ENCODE results near the gene ZCCHC24.

The ZCCHC24 gene

GRCh38 chr10:79482304-79482703, 36.9 kb upstream of the ZCCHC24 start:
- no peaks in the 10 kb centered on the region for H3K27me3 ChIP-seq (ENCODE audit: low read depth)
- no peaks in the 10 kb centered on the region for H3K4me1 ChIP-seq
- H3K9me3 ChIP-seq, result no peaks in the 10 kb centered on the region
- no peaks in the 10 kb centered on the region for H3K36me3 ChIP-seq (replicated peaks)
- H3K4me3 ChIP-seq, result no peak overlapping the region
- in situ Hi-C loops (cut with MboI; ENCODE audit: low sequenced_read_pairs), result no loop called here
- DNase-seq (ENCODE audit: low spot score in 2 of 2), result no peak

- Histone ChIP-seq H3K9me3 (no peaks in the 10 kb centered on the region), H3K27me3 (ENCODE audit: low read depth) (peaks cover 2% of the 10 kb centered on the region; the same call in 1 of the 2 replicates), H3K4me1 (no peaks in the 10 kb centered on the region), H3K4me3 (no peak overlapping the region), H3K36me3 (replicated peaks) (no peaks in the 10 kb centered on the region)
- no peak for DNase-seq (ENCODE audit: low spot score in 2 of 2)
- in situ Hi-C loops (cut with MboI; ENCODE audit: low sequenced_read_pairs), result no loop called here
These were observed 34.0 kb upstream of the ZCCHC24 start for GRCh38 chr10:79479283-79479909.

DNA sequence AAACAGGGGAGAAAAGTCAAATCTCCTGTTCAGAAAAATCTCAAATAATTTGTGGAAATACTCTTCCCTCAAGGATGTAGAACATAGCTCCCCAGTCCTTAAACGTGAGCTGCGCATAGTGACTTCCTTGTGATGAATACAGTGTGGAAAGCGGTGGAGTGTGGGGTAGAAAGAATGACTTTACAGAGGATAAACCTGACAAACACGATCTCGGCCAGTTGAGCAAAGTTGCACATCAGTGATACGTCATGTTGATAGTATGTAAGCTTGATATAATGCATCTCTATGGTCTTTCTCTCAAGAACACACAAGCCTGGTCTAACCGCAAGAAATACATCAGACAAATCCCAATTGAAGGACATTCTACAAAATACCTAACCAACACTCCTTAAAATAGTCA, 32.0 kb upstream of the ZCCHC24 start:
- Histone ChIP-seq H3K9me3 (no peaks in the 10 kb centered on the region), H3K27me3 (ENCODE audit: low read depth) (peaks cover 2% of the 10 kb centered on the region; the same call in 1 of the 2 replicates), H3K36me3 (replicated peaks) (no peaks in the 10 kb centered on the region), H3K4me1 (no peaks in the 10 kb centered on the region), H3K4me3 (no peak overlapping the region)
- in situ Hi-C loops (cut with MboI; ENCODE audit: low sequenced_read_pairs), result no loop called here
- DNase-seq (ENCODE audit: low spot score in 2 of 2), result no peak

- no peaks in the 10 kb centered on the region for H3K9me3 ChIP-seq
- no peak for DNase-seq (ENCODE audit: low spot score in 2 of 2)
- peaks cover 2% of the 10 kb centered on the region; the same call in 1 of the 2 replicates for H3K27me3 ChIP-seq (ENCODE audit: low read depth)
- no peak overlapping the region for H3K4me3 ChIP-seq
- in situ Hi-C loops (cut with MboI; ENCODE audit: low sequenced_read_pairs), result no loop called here
- H3K36me3 ChIP-seq (replicated peaks), result no peaks in the 10 kb centered on the region
- H3K4me1 ChIP-seq, result no peaks in the 10 kb centered on the region
These were observed 31.2 kb upstream of the ZCCHC24 start for GRCh38 chr10:79476645-79477044.

GRCh38 chr10:79475877-79476276, 30.5 kb upstream of the ZCCHC24 start:
- H3K36me3 ChIP-seq (replicated peaks), result no peaks in the 10 kb centered on the region
- H3K4me3 ChIP-seq, result no peak overlapping the region
- in situ Hi-C loops (cut with MboI; ENCODE audit: low sequenced_read_pairs), result no loop called here
- DNase-seq (ENCODE audit: low spot score in 2 of 2), result no peak
- H3K27me3 ChIP-seq (ENCODE audit: low read depth), result peaks cover 2% of the 10 kb centered on the region; the same call in 1 of the 2 replicates
- no peaks in the 10 kb centered on the region for H3K9me3 ChIP-seq
- no peaks in the 10 kb centered on the region for H3K4me1 ChIP-seq

DNA sequence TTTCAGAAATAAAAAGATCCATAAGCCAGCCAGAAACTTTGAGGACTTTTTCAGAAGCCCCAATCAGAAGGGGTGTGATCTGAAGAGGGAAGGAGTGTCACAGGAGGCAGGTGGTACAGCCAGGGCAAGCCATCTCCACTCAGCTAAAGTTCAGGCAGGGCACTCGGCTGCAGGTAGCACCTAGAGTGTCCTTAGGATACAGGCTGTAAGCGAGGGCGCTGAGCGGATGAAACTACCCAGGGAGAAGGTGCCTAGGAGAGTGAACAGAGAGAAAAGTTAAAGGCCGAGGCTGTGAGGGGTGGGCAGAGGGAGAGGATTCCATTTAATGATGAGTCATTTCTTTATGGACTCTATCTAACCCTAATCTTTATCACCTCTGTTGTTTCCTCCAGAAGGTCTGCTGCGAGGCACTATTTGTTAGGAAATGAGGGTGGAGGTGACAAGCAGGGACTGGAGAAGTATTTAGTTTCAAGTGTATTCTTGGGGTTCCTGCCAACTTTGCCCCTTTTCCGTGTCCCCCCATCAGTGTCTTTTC, 29.8 kb upstream of the ZCCHC24 start:
- no peaks in the 10 kb centered on the region for H3K36me3 ChIP-seq (replicated peaks)
- in situ Hi-C loops (cut with MboI; ENCODE audit: low sequenced_read_pairs), result no loop called here
- no peak for DNase-seq (ENCODE audit: low spot score in 2 of 2)
- H3K27me3 ChIP-seq (ENCODE audit: low read depth), result peaks cover 2% of the 10 kb centered on the region; the same call in 1 of the 2 replicates
- H3K9me3 ChIP-seq, result no peaks in the 10 kb centered on the region
- H3K4me1 ChIP-seq, result no peaks in the 10 kb centered on the region
- H3K4me3 ChIP-seq, result no peak overlapping the region

- Histone ChIP-seq H3K4me3 (no peak overlapping the region), H3K4me1 (no peaks in the 10 kb centered on the region), H3K36me3 (replicated peaks) (no peaks in the 10 kb centered on the region), H3K27me3 (ENCODE audit: low read depth) (peaks cover 2% of the 10 kb centered on the region; the same call in 1 of the 2 replicates), H3K9me3 (no peaks in the 10 kb centered on the region)
- no peak for DNase-seq (ENCODE audit: low spot score in 2 of 2)
- in situ Hi-C loops (cut with MboI; ENCODE audit: low sequenced_read_pairs), result no loop called here
These were observed 28.2 kb upstream of the ZCCHC24 start for GRCh38 chr10:79473496-79474095.

- H3K9me3 ChIP-seq, result no peaks in the 10 kb centered on the region
- H3K4me1 ChIP-seq, result no peaks in the 10 kb centered on the region
- H3K27me3 ChIP-seq (ENCODE audit: low read depth), result peaks cover 2% of the 10 kb centered on the region; the same call in 1 of the 2 replicates
- H3K36me3 ChIP-seq (replicated peaks), result no peaks in the 10 kb centered on the region
- DNase-seq (ENCODE audit: low spot score in 2 of 2), result no peak
- no peak overlapping the region for H3K4me3 ChIP-seq
- in situ Hi-C loops (cut with MboI; ENCODE audit: low sequenced_read_pairs), result no loop called here
These were observed 27.5 kb upstream of the ZCCHC24 start for GRCh38 chr10:79472951-79473350.

GRCh38 chr10:79472449-79472848, 27.0 kb upstream of the ZCCHC24 start:
- Histone ChIP-seq H3K4me1 (no peaks in the 10 kb centered on the region), H3K27me3 (ENCODE audit: low read depth) (peaks cover 2% of the 10 kb centered on the region; the same call in 1 of the 2 replicates), H3K4me3 (no peak overlapping the region), H3K36me3 (replicated peaks) (no peaks in the 10 kb centered on the region), H3K9me3 (no peaks in the 10 kb centered on the region)
- no peak for DNase-seq (ENCODE audit: low spot score in 2 of 2)
- in situ Hi-C loops (cut with MboI; ENCODE audit: low sequenced_read_pairs), result no loop called here

DNA sequence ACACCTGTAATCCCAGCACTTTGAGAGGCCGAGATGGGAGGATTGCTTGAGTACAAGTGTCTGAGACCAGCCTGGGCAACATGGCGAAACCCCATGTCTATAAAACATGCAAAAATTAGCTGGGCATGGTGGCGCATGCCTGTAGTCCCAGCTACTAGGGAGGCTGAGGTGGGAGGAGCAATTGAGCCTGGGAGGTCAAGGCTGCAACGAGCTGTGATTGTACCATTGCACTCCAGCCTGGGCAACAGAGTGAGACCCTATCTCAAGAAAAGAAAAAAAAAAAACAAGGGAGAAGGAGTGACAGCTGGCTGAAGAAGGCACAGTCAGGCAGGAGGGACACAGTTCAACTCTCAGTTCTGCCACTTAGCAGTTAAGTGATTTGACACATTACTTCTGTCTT, 26.4 kb upstream of the ZCCHC24 start:
- no peaks in the 10 kb centered on the region for H3K36me3 ChIP-seq (replicated peaks)
- in situ Hi-C loops (cut with MboI; ENCODE audit: low sequenced_read_pairs), result no loop called here
- H3K27me3 ChIP-seq (ENCODE audit: low read depth), result peaks cover 2% of the 10 kb centered on the region; the same call in 1 of the 2 replicates
- H3K4me1 ChIP-seq, result no peaks in the 10 kb centered on the region
- no peak for DNase-seq (ENCODE audit: low spot score in 2 of 2)
- H3K4me3 ChIP-seq, result no peak overlapping the region
- no peaks in the 10 kb centered on the region for H3K9me3 ChIP-seq

GRCh38 chr10:79470096-79470495, 24.7 kb upstream of the ZCCHC24 start:
- Histone ChIP-seq H3K9me3 (no peaks in the 10 kb centered on the region), H3K36me3 (replicated peaks) (no peaks in the 10 kb centered on the region), H3K4me1 (no peaks in the 10 kb centered on the region), H3K4me3 (no peak overlapping the region), H3K27me3 (ENCODE audit: low read depth) (no peaks in the 10 kb centered on the region)
- no peak for DNase-seq (ENCODE audit: low spot score in 2 of 2)
- in situ Hi-C loops (cut with MboI; ENCODE audit: low sequenced_read_pairs), result no loop called here

GRCh38 chr10:79468841-79469585, 23.6 kb upstream of the ZCCHC24 start:
- Histone ChIP-seq H3K36me3 (replicated peaks) (no peaks in the 10 kb centered on the region), H3K27me3 (ENCODE audit: low read depth) (no peaks in the 10 kb centered on the region), H3K9me3 (no peaks in the 10 kb centered on the region), H3K4me1 (no peaks in the 10 kb centered on the region), H3K4me3 (no peak overlapping the region)
- in situ Hi-C loops (cut with MboI; ENCODE audit: low sequenced_read_pairs), result no loop called here
- no peak for DNase-seq (ENCODE audit: low spot score in 2 of 2)

DNA sequence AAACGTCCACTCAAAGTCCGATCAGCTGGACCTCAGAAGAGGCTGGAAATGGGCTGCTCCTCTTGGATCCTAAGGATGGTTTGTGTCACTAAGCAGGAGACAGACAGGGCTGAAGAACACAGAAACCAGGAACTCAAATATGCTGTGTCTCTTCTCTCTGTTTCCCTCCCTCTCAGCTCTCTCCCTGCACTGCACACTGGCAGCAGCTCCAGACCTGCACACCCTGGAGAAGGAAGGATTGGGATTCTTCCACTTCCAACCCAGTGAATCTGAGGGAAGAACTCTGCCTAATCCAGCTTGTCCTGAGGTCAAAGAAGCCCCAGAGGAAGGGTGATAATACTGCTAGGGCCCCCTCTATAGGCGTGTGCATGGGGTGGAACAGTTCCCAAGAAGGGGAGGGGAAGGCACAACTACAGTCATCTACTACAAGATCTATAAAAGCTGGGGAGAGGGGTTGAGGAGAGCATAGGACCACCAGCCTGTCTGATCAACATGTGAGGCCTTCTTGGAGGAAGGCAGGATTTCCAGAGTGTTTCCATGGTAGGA, 22.7 kb upstream of the ZCCHC24 start:
- in situ Hi-C loops (cut with MboI; ENCODE audit: low sequenced_read_pairs), result no loop called here
- Histone ChIP-seq H3K9me3 (no peaks in the 10 kb centered on the region), H3K36me3 (replicated peaks) (no peaks in the 10 kb centered on the region), H3K4me3 (no peak overlapping the region), H3K27me3 (ENCODE audit: low read depth) (no peaks in the 10 kb centered on the region), H3K4me1 (no peaks in the 10 kb centered on the region)
- no peak for DNase-seq (ENCODE audit: low spot score in 2 of 2)

- DNase-seq (ENCODE audit: low spot score in 2 of 2), result no peak
- Histone ChIP-seq H3K9me3 (no peaks in the 10 kb centered on the region), H3K4me1 (no peaks in the 10 kb centered on the region), H3K4me3 (no peak overlapping the region), H3K27me3 (ENCODE audit: low read depth) (no peaks in the 10 kb centered on the region; the same call in 1 of the 2 replicates), H3K36me3 (replicated peaks) (no peaks in the 10 kb centered on the region)
- in situ Hi-C loops (cut with MboI; ENCODE audit: low sequenced_read_pairs), result no loop called here
These were observed 19.9 kb upstream of the ZCCHC24 start for GRCh38 chr10:79465341-79465740.

All from HAP-1 (cell line).